Endothelial cell (in vitro differentiated cells): ENCODE data around the gene GPR37. TPM values are rescaled to one million over a fixed set of nuclear protein-coding genes. Genes with fewer than 3 reads are reported as not detected.

Experiments used
- DNase-seq: peaks from one replicate; pipeline ENCODE4 v3.0.0; 2021; ENCODE audit warnings: low spot score
- H3K27ac Mint-ChIP-seq: one replicate; pipeline ENCODE4 v1.8.0; 2021; ENCODE audit warnings: mixed read lengths, inconsistent platforms; ENCODE audit not compliant: unreplicated experiment
- H3K27me3 Mint-ChIP-seq: one replicate; pipeline ENCODE4 v1.8.0; 2021; ENCODE audit warnings: mild to moderate bottlenecking, moderate library complexity, mixed read lengths, inconsistent platforms; ENCODE audit not compliant: unreplicated experiment
- H3K36me3 Mint-ChIP-seq: one replicate; pipeline ENCODE4 v1.8.0; 2021; ENCODE audit warnings: mild to moderate bottlenecking, low read depth, mixed read lengths, inconsistent platforms; ENCODE audit not compliant: unreplicated experiment
- H3K4me1 Mint-ChIP-seq: one replicate; pipeline ENCODE4 v1.8.0; 2021; ENCODE audit warnings: mild to moderate bottlenecking, mixed read lengths, inconsistent platforms; ENCODE audit not compliant: unreplicated experiment
- H3K4me3 Mint-ChIP-seq: one replicate; pipeline ENCODE4 v1.8.0; 2021; ENCODE audit warnings: mild to moderate bottlenecking, mixed read lengths, inconsistent platforms; ENCODE audit not compliant: unreplicated experiment
- H3K9me3 Mint-ChIP-seq: one replicate; pipeline ENCODE4 v1.8.0; 2021; ENCODE audit warnings: mixed read lengths, inconsistent platforms; ENCODE audit not compliant: unreplicated experiment
- total RNA-seq: library from RNA; stranded (reverse); fragmentation: NEBNext Ultra II Directional; extraction: Animal tissue kit (Norgen Biotek cat#: 25700); gene quantifications from one replicate; pipeline ENCODE4 v1.2.1, GENCODE V29; 2021; ENCODE audit not compliant: unreplicated experiment
- TF ChIP-seq, protein P1 (sequence below): fragments of 200-600 bp; sonication (generic); IDR thresholded peaks from one replicate; pipeline ENCODE4 v1.5.0; 2021; ENCODE audit warnings: antibody characterized with exemption; ENCODE audit not compliant: unreplicated experiment

The GPR37 gene
- total RNA-seq, 1 donor from 2014 or later, result 7.1 TPM

DNA sequence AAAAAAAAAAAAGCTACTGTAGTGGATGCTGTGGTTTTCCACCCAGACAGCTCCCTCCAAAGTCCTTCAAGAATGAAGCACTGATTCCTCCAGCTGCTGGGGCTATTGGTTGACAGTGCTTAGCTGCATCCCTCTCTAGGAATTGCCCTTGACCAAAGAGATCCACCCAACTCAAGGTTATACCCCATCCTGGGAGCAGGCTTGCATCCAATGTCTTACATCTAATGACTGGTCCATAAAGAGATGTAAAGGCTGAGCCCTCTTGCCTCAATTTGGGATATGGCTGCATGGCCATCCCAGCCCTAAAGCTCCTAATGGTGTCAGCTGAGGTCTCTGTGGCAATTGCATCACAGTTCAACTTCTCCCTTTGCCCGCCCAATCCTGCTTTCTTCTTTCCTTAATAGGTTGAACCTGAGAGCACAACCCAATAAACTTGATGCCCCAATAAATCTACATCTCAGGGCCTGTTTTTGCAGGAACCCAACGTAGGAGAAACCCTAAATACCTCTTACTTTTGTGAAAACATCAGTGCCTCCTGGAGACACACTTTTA, 4.4 kb downstream of the GPR37 start:
- Mint-ChIP-seq H3K9me3 (no peaks in the 10 kb centered on the region), H3K27ac (no peak overlapping the region), H3K4me3 (no peak overlapping the region), H3K27me3 (peaks cover 9% of the 10 kb centered on the region), H3K4me1 (peaks cover 14% of the 10 kb centered on the region), H3K36me3 (peaks cover 6% of the 10 kb centered on the region)
- no peak for DNase-seq
- TF ChIP-seq, protein P1, sequence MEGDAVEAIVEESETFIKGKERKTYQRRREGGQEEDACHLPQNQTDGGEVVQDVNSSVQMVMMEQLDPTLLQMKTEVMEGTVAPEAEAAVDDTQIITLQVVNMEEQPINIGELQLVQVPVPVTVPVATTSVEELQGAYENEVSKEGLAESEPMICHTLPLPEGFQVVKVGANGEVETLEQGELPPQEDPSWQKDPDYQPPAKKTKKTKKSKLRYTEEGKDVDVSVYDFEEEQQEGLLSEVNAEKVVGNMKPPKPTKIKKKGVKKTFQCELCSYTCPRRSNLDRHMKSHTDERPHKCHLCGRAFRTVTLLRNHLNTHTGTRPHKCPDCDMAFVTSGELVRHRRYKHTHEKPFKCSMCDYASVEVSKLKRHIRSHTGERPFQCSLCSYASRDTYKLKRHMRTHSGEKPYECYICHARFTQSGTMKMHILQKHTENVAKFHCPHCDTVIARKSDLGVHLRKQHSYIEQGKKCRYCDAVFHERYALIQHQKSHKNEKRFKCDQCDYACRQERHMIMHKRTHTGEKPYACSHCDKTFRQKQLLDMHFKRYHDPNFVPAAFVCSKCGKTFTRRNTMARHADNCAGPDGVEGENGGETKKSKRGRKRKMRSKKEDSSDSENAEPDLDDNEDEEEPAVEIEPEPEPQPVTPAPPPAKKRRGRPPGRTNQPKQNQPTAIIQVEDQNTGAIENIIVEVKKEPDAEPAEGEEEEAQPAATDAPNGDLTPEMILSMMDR, result no peak

GRCh38 chr7:124758327-124758726, 7.3 kb downstream of the GPR37 start:
- no peak for DNase-seq
- H3K36me3 Mint-ChIP-seq, result no peaks in the 10 kb centered on the region
- no peaks in the 10 kb centered on the region for H3K9me3 Mint-ChIP-seq
- no peaks in the 10 kb centered on the region for H3K27me3 Mint-ChIP-seq
- no peak overlapping the region for H3K27ac Mint-ChIP-seq
- H3K4me3 Mint-ChIP-seq, result no peak overlapping the region
- TF ChIP-seq, protein P1, result no peak
- peaks cover 6% of the 10 kb centered on the region for H3K4me1 Mint-ChIP-seq

DNA sequence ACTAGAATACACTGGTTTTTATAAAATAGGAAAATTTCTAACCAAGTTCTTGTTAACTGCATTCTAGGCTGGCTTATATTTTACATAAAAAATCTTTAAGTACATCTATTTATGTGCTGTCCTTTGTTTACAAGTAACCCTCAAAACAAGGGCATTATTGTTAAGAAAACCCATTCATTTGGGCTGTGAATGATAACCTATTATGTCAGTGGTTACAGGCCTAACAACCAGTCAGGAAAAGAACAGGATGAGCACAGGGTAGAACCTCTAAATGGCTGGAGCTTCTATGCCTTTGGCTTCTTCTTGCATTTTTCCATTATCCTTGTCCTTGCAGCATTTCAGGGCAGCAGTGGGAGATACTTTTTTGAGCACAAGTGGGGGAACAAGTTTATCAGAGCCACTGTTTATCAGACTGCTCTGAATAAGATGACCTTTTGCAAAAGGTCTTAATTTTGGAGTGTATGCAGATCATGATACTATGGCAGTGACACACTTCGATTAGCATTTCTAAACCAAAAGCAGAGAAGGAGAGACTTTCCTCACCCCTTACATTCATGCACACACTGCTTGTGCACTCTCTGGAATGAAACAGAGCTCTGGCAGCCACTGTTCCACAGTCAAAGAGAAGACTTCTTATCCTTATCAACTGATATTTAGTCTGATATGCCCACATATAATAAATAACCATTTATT, 10.9 kb downstream of the GPR37 start:
- no peaks in the 10 kb centered on the region for H3K36me3 Mint-ChIP-seq
- H3K27ac Mint-ChIP-seq, result no peak overlapping the region
- no peaks in the 10 kb centered on the region for H3K4me1 Mint-ChIP-seq
- no peaks in the 10 kb centered on the region for H3K9me3 Mint-ChIP-seq
- no peaks in the 10 kb centered on the region for H3K27me3 Mint-ChIP-seq
- no peak overlapping the region for H3K4me3 Mint-ChIP-seq
- TF ChIP-seq, protein P1, result no peak
- no peak for DNase-seq

DNA sequence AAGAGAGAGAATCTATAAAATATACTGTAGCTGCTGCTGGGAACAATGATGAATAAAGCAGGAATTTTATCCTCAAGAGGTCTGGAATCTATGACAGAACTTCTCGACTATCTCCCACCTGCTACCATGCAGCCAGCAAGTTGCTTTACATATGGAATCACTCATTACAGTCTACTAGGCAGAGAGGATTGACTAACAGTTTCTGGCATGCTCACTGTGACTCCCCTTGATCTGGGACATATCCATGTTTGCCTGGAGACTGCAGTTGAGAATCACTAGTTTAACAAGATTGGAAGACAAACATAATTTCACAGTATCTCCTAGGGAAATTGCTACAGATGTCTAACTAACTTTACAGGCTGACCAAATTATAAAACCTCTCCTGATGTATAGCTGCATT, 13.3 kb downstream of the GPR37 start:
- no peaks in the 10 kb centered on the region for H3K4me1 Mint-ChIP-seq
- H3K9me3 Mint-ChIP-seq, result no peaks in the 10 kb centered on the region
- no peak overlapping the region for H3K4me3 Mint-ChIP-seq
- H3K27ac Mint-ChIP-seq, result no peak overlapping the region
- H3K36me3 Mint-ChIP-seq, result no peaks in the 10 kb centered on the region
- H3K27me3 Mint-ChIP-seq, result no peaks in the 10 kb centered on the region
- DNase-seq, result no peak
- TF ChIP-seq, protein P1, result no peak

DNA sequence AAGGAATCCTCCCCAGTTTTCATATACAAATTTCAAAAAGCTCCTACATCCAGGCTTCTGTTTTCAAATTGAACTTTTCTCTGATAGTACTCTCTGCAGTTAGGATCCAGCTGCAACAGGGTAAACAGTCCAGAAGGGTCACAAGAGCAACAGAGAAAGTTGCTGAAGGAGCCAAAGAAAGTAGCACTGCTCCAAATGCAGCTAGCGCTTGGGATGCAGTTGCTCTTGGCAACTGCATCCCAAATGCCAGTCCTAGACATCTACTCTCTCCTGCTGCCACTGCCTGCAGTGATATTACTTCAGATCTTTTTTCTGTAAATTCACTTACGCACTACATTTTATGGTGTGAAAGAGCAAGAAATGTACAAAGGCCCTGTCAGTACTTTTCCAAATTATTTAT, 14.6 kb downstream of the GPR37 start:
- DNase-seq, result no peak
- TF ChIP-seq, protein P1, result no peak
- Mint-ChIP-seq H3K36me3 (no peaks in the 10 kb centered on the region), H3K4me1 (no peaks in the 10 kb centered on the region), H3K4me3 (no peak overlapping the region), H3K9me3 (no peaks in the 10 kb centered on the region), H3K27ac (no peak overlapping the region), H3K27me3 (no peaks in the 10 kb centered on the region)
